Small intestine (tissue), 7 donors: Measurements from ENCODE around the gene AASS. TPM values are rescaled to one million over a fixed set of nuclear protein-coding genes. Genes with fewer than 3 reads are reported as not detected.

ENCODE experiments used
- DNase-seq, 2 donors: peaks; one replicate each; pipeline versions ENCODE4 v3.0.0 to v3.0.0-alpha.2; 2013
- FAIRE-seq: peaks from 2 replicates; lab custom pipeline; 2012; peaks lifted over from hg19 to GRCh38; lab: Jason Lieb, UNC
- H3K27ac ChIP-seq, 3 donors: one replicate each; pipeline ENCODE4 v1.5.1; 2013; ENCODE audit warnings: low read length in 2 of 3, mild to moderate bottlenecking in 2 of 3, control low read depth in 1 of 3, inconsistent platforms in 1 of 3, low read depth in 1 of 3, moderate library complexity in 1 of 3
- H3K27me3 ChIP-seq, 3 donors: one replicate each; pipeline ENCODE4 v1.6.1; 2013; ENCODE audit warnings: low read length in 3 of 3, inconsistent platforms in 1 of 3; ENCODE audit not compliant: control insufficient read depth in 3 of 3, insufficient read depth in 3 of 3
- H3K36me3 ChIP-seq, 3 donors: one replicate each; pipeline ENCODE4 v1.6.1; 2013; ENCODE audit warnings: low read length in 3 of 3, inconsistent platforms in 1 of 3, low read depth in 1 of 3, mild to moderate bottlenecking in 1 of 3, moderate library complexity in 1 of 3; ENCODE audit not compliant: control insufficient read depth in 3 of 3, insufficient read depth in 2 of 3
- H3K4me1 ChIP-seq, 3 donors: one replicate each; pipeline ENCODE4 v1.6.1; 2013; ENCODE audit warnings: low read length in 2 of 3, inconsistent platforms in 1 of 3, low read depth in 1 of 3, mild to moderate bottlenecking in 1 of 3, moderate library complexity in 1 of 3; ENCODE audit not compliant: control insufficient read depth in 3 of 3, insufficient read depth in 2 of 3
- H3K4me3 ChIP-seq, 3 donors: one replicate each; pipeline ENCODE4 v1.5.1; 2013; ENCODE audit warnings: low read length in 3 of 3, control low read depth in 1 of 3, inconsistent platforms in 1 of 3, low read depth in 1 of 3, mild to moderate bottlenecking in 1 of 3, moderate library complexity in 1 of 3
- H3K9me3 ChIP-seq, 2 donors: one replicate each; pipeline ENCODE4 v1.6.1; 2013; ENCODE audit warnings: low read depth in 1 of 2, low read length in 1 of 2; ENCODE audit not compliant: control insufficient read depth in 2 of 2, insufficient read depth in 1 of 2
- WGBS, 3 donors: extraction: QIAGEN DNeasy Blood & Tissue Kit; methylation state at CpG; one replicate each; pipeline ENCODE4 v1.1.7; 2013; 5-methylcytosine and 5-hydroxymethylcytosine counted together
- polyA plus RNA-seq, 4 donors: library from polyadenylated mRNA; stranded (reverse) in 3 of 4; unstranded in 1 of 4; fragments of 200-250 nt in 3 of 4; fragments of 120-200 nt in 1 of 4; gene quantifications; one replicate each; pipeline versions ENCODE4 v1.2.1 to v1.2.3, GENCODE V29; 2013
- donor health status: healthy with polysubstance abuse.
- donor health status: control.
- donor health status: control.
- donor health status: Bipolar disorder and iron deficiency.
- donor health status: healthy.

The AASS gene
- polyA plus RNA-seq, 4 donors, result 4.5 to 17.0 (median 6.3) TPM

DNA sequence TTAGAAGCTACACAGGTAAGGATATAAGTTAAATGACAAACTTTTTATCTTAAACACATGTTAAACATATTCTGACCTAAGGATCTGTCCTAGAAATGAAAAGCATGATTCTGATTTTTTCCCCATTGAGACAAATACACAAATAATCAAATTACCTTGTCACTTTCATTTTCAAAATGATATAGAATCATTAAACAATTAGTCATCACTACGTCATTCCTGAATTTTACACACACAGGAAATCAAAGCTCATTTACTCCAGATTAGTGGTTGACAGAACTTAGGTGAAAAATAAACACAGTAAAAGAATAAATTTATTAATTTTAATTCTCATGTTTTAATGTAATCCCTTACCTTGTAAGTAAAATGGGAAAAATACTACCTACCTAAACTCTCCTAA lies 89.0 kb downstream of the AASS start:
- Histone ChIP-seq H3K4me3 (no peak overlapping the region), H3K27me3 (no peaks in the 10 kb centered on the region), H3K27ac (no peak overlapping the region), H3K9me3 (no peaks in the 10 kb centered on the region), H3K36me3 (no peaks in the 10 kb centered on the region), H3K4me1 (no peaks in the 10 kb centered on the region)
- DNase-seq (peak in 1 of 2 donors; percentile 26), FAIRE-seq (no peak)
- WGBS, 3 donors, result 9 to 31% (median 11%) methylated on average over 1 of the region's 1 CpG

GRCh38 chr7:122054393-122054792 lies 89.7 kb downstream of the AASS start:
- H3K9me3 ChIP-seq, result no peaks in the 10 kb centered on the region
- peak in 1 of 2 donors; percentile 38 for DNase-seq
- no peak overlapping the region for H3K4me3 ChIP-seq
- H3K27ac ChIP-seq, result no peak overlapping the region
- no peaks in the 10 kb centered on the region for H3K27me3 ChIP-seq
- no peak for FAIRE-seq
- no peaks in the 10 kb centered on the region for H3K36me3 ChIP-seq
- 23 to 60% (median 41%) methylated on average over 1 of the region's 1 CpG for WGBS, 3 donors
- no peaks in the 10 kb centered on the region for H3K4me1 ChIP-seq

- no peak overlapping the region for H3K27ac ChIP-seq
- FAIRE-seq (no peak), DNase-seq (no peak)
- WGBS, 3 donors, result 86 to 89% (median 88%) methylated on average over 3 of the region's 3 CpGs
- H3K36me3 ChIP-seq, result no peaks in the 10 kb centered on the region
- no peaks in the 10 kb centered on the region for H3K9me3 ChIP-seq
- H3K4me3 ChIP-seq, result no peak overlapping the region
- H3K27me3 ChIP-seq, result no peaks in the 10 kb centered on the region
- H3K4me1 ChIP-seq, result no peaks in the 10 kb centered on the region
These were observed 97.6 kb downstream of the AASS start for GRCh38 chr7:122046402-122046801.

DNA sequence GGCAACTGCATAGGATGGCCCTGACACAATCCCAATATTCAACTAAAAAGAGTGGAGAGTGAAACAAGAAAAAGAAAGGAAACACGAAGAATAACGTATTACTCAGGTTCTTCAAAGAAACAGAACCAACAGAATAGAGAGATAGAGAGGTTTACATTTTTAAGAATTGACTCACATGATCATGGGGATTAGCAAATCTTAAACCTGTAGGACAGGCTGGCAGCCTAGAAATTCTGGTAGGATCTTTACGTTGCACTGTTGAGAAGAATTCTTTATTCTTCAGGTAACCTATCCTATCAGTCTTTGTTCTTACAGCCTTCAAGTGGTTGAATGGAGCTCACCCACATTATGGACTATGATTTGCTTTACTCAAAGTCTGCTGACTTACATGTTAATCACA lies 103.9 kb downstream of the AASS start:
- Histone ChIP-seq H3K9me3 (no peaks in the 10 kb centered on the region), H3K36me3 (no peaks in the 10 kb centered on the region), H3K27ac (no peak overlapping the region), H3K4me3 (no peak overlapping the region), H3K27me3 (no peaks in the 10 kb centered on the region), H3K4me1 (no peaks in the 10 kb centered on the region)
- 75 to 83% (median 79%) methylated on average over 3 of the region's 3 CpGs for WGBS, 3 donors
- FAIRE-seq (no peak), DNase-seq (no peak)

- no peaks in the 10 kb centered on the region for H3K4me1 ChIP-seq
- no peaks in the 10 kb centered on the region for H3K9me3 ChIP-seq
- 69 to 80% (median 74%) methylated on average over 3 of the region's 3 CpGs for WGBS, 3 donors
- no peak overlapping the region for H3K27ac ChIP-seq
- no peaks in the 10 kb centered on the region for H3K27me3 ChIP-seq
- no peak for DNase-seq
- H3K4me3 ChIP-seq, result no peak overlapping the region
- H3K36me3 ChIP-seq, result no peaks in the 10 kb centered on the region
- no peak for FAIRE-seq
These were observed 105.1 kb downstream of the AASS start for GRCh38 chr7:122038904-122039303.

DNA sequence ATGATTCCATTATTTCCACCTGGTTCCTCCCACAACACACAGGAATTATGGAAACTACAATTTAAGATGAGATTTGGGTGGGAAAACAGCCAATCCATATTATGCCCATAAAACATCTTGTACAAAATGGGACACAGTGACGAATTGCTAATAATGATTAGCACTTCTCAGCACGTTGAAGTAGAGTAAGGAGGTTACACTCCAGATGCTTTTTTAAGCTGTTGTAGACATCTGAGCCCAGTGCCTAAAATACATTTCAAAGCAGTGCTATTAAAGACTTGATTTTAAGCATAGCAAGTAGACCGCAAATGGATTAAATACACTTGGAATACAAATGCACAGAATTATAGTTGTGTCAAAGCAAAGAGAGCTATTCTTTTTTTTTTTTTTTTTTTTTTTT lies 105.9 kb downstream of the AASS start:
- Histone ChIP-seq H3K4me1 (no peaks in the 10 kb centered on the region), H3K36me3 (no peaks in the 10 kb centered on the region), H3K27ac (no peak overlapping the region), H3K9me3 (no peaks in the 10 kb centered on the region), H3K27me3 (no peaks in the 10 kb centered on the region), H3K4me3 (no peak overlapping the region)
- FAIRE-seq (no peak), DNase-seq (no peak)
- 77 to 86% (median 82%) methylated on average over 3 of the region's 3 CpGs for WGBS, 3 donors

- DNase-seq (no peak), FAIRE-seq (no peak)
- no peaks in the 10 kb centered on the region for H3K27me3 ChIP-seq
- no peak overlapping the region for H3K4me3 ChIP-seq
- 65 to 82% (median 82%) methylated on average over 1 of the region's 1 CpG for WGBS, 3 donors
- no peaks in the 10 kb centered on the region for H3K9me3 ChIP-seq
- H3K36me3 ChIP-seq, result no peaks in the 10 kb centered on the region
- no peak overlapping the region for H3K27ac ChIP-seq
- no peaks in the 10 kb centered on the region for H3K4me1 ChIP-seq
These were observed 108.2 kb downstream of the AASS start for GRCh38 chr7:122035876-122036275.

DNA sequence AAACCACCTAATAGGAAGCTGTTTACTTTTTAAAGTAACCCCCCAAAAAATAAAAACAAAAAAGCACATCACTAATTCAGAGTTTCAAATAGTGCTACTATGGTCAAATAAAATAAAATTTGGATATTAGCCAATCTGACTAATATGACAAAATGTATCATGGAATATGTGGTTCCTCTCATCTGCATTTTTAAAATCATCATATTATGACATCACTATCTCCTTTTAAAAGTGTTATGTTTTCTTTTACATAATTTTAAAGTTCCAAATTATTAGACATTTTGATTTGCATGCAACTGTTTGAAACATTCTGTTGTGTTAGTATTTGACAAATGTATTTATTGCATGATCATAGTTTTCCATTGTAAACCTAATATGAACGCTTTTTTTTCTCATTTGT lies 110.4 kb downstream of the AASS start:
- FAIRE-seq (no peak), DNase-seq (no peak)
- Histone ChIP-seq H3K36me3 (no peaks in the 10 kb centered on the region), H3K27ac (no peak overlapping the region), H3K27me3 (no peaks in the 10 kb centered on the region), H3K4me1 (no peaks in the 10 kb centered on the region), H3K4me3 (no peak overlapping the region), H3K9me3 (no peaks in the 10 kb centered on the region)
- WGBS, 3 donors, result 55 to 89% (median 71%) methylated on average over 1 of the region's 1 CpG

GRCh38 chr7:122027058-122027457 lies 117.0 kb downstream of the AASS start:
- Histone ChIP-seq H3K9me3 (no peaks in the 10 kb centered on the region), H3K27me3 (no peaks in the 10 kb centered on the region), H3K27ac (no peak overlapping the region), H3K4me3 (no peak overlapping the region), H3K4me1 (no peaks in the 10 kb centered on the region), H3K36me3 (no peaks in the 10 kb centered on the region)
- DNase-seq (no peak), FAIRE-seq (no peak)
- 85 to 89% (median 88%) methylated on average over 2 of the region's 2 CpGs for WGBS, 3 donors
